Ovary (tissue), 9 donors: ENCODE measurements around the gene SETD1A. TPM values are rescaled to one million over a fixed set of nuclear protein-coding genes. Genes with fewer than 3 reads are reported as not detected.
A peak's percentile ranks its signal among the peaks of the same experiment; 100 is the strongest.

Source experiments
- DNase-seq, 5 donors: peaks; one replicate each; pipeline ENCODE4 v3.0.0-alpha.2; 2019 to 2020
- H3K27ac ChIP-seq, 2 donors: fragments of 200-600 bp; one replicate each; pipeline versions ENCODE4 v1.5.1 to v1.8.0; 2019 to 2022
- H3K27me3 ChIP-seq: fragments of 200-600 bp; one replicate; pipeline ENCODE4 v1.8.0; 2022
- H3K36me3 ChIP-seq: fragments of 200-600 bp; sonication (generic); one replicate; pipeline ENCODE4 v1.5.1; 2019
- H3K4me1 ChIP-seq: one replicate; pipeline ENCODE4 v1.8.1; 2013; ENCODE audit warnings: mild to moderate bottlenecking, moderate library complexity; ENCODE audit not compliant: insufficient read depth
- H3K4me3 ChIP-seq: fragments of 200-600 bp; sonication (generic); one replicate; pipeline ENCODE4 v1.5.1; 2017
- H3K9me3 ChIP-seq, 2 donors: fragments of 200-600 bp in 1 of 2; sonication (generic) in 1 of 2; one replicate each; pipeline versions ENCODE4 v1.5.1 to v1.8.1; 2013 to 2019; ENCODE audit warnings: mild to moderate bottlenecking in 1 of 2, moderate library complexity in 1 of 2
- CTCF ChIP-seq, 3 donors: fragments of 450-650 bp in 2 of 3; fragments of 200-600 bp in 1 of 3; IDR thresholded peaks; one replicate each; pipeline versions ENCODE4 v1.5.1 to v1.8.0; 2016 to 2022; ENCODE audit warnings: antibody characterized with exemption in 3 of 3, mild to moderate bottlenecking in 1 of 3
- EP300 ChIP-seq: sonication (generic); formaldehyde crosslinking; IDR thresholded peaks from one replicate; pipeline ENCODE4 v1.6.1; 2017; ENCODE audit warnings: antibody characterized with exemption
- POLR2A ChIP-seq: fragments of 450-650 bp; IDR thresholded peaks from one replicate; pipeline ENCODE4 v1.6.1; 2017; ENCODE audit warnings: antibody characterized with exemption, mild to moderate bottlenecking, moderate library complexity
- WGBS, 3 donors: extraction: QIAGEN DNeasy Blood & Tissue Kit in 1 of 3; methylation state at CpG; one replicate each; pipeline versions ENCODE4 v1.1.5 to v1.1.7; 2013 to 2017; 5-methylcytosine and 5-hydroxymethylcytosine counted together
- intact Hi-C, 4 donors: fragments of 100-400 bp; cut with DNase I; formaldehyde crosslinking; loops; one replicate each; pipeline versions ENCODE4 v1.11.0 to v1.15.1; 2022 to 2023
- polyA plus RNA-seq, 2 donors: library from polyadenylated mRNA; stranded (reverse); fragments of 200-250 nt in 1 of 2; fragments of 350-450 nt in 1 of 2; fragmentation: Illumina TruSeq in 1 of 2; extraction: RNeasy Lipid Tissue Mini Kit (QIAGEN cat#74804) in 1 of 2; gene quantifications; one replicate each; pipeline ENCODE4 v1.2.3, GENCODE V29; 2013 to 2014
- small RNA-seq: library from RNA; depleted of rRNA; stranded (forward); fragments of <200 nt; gene quantifications from one replicate; pipeline ENCODE3, GENCODE V24; 2016
- total RNA-seq, 7 donors: library from RNA; depleted of rRNA in 2 of 7; stranded (reverse); fragments of >200 nt in 2 of 7; fragmentation: NEBNext Ultra II Directional in 3 of 7; extraction: Animal tissue kit (Norgen Biotek cat#: 25700) in 3 of 7; gene quantifications; one replicate each; pipeline versions ENCODE4 v1.1.0 to v1.2.4, GENCODE V29; 2016 to 2023
- donor health status: DM: no; HTN: no; CAD: no; lungs with moderate emphysema.
- donor health status: DM: no; HTN: no; CAD: no.
- donor health status: Bipolar disorder and iron deficiency.
- donor health status: DM: yes; HTN: yes; CAD: no.
- donor health status: DM: no; HTN: no; CAD: no.
- donor health status: DM: yes; HTN: yes; CAD: no.

SETD1A gene
- total and polyA plus RNA-seq, 9 donors = 5.0 to 31.8 (median 24.7) TPM

GRCh38 chr16:31032736-31033708, 75.5 kb downstream of the SETD1A start, which contains the start of gene STX4:
Gene STX4 (plus strand): TSS chr16:31033558. CDS start chr16:31033806, 248 bp downstream.
- peaks cover 6% of the 10 kb centered on the region for H3K4me1 ChIP-seq
- WGBS, 3 donors = 0 to 1% (median 0%) methylated on average over 64 to 75 of the region's 75 CpGs
- intact Hi-C loops = loop anchor here in 1 of 4 donors (10.0 kb wide), 1 partner anchor 48 kb away; the partner anchor contains the start of gene HSD3B7
- H3K4me3 ChIP-seq = peak within 1 kb of the TSS; percentile 76
- H3K36me3 ChIP-seq = no peaks in the 10 kb centered on the region
- peak within 1 kb of the TSS; percentile 86 to 97 for H3K27ac ChIP-seq
- DNase-seq = peak; percentile 98 to 99 (median 98)
- H3K27me3 ChIP-seq = no peaks in the 10 kb centered on the region
- TF ChIP-seq CTCF (IDR thresholded peaks at IDR 0.05) (peak in 1 of 3 donors; percentile 11), EP300 (peak; percentile 83), POLR2A (peak; percentile 62)
- H3K9me3 ChIP-seq = no peaks in the 10 kb centered on the region

GRCh38 chr16:31033709-31034492, 76.3 kb downstream of the SETD1A start:
- Histone ChIP-seq H3K4me1 (peaks cover 6% of the 10 kb centered on the region), H3K27me3 (no peaks in the 10 kb centered on the region), H3K36me3 (no peaks in the 10 kb centered on the region), H3K9me3 (no peaks in the 10 kb centered on the region), H3K4me3 (peak overlapping the region; percentile 76), H3K27ac (peak overlapping the region; percentile 86 to 97)
- TF ChIP-seq CTCF (IDR thresholded peaks at IDR 0.05) (no peak), EP300 (no peak), POLR2A (peak; percentile 13)
- peak; percentile 89 to 93 (median 92) for DNase-seq
- WGBS, 3 donors = 0 to 1% (median 0%) methylated on average over 47 of the region's 47 CpGs
- intact Hi-C loops = loop anchor here in 1 of 4 donors (10.0 kb wide), 1 partner anchor 49 kb away; the partner anchor contains the start of gene HSD3B7

Small RNA genes lying within 50 kb of the gene (small RNA-seq; reads per million reads assigned to genes)
- not detected for gene AC135048.1

Other genes starting within 250 kb of the SETD1A start
- 10 to 100 TPM; 14.2 to 41.6 (median 21.0) TPM for gene PHKG2, start 209.3 kb upstream of the SETD1A start, total RNA-seq
- gene PHKG2, start 209.3 kb upstream of the SETD1A start, polyA plus RNA-seq = 10 to 100 TPM; 13.1 to 20.6 TPM
- gene CFAP119, start 195.7 kb upstream of the SETD1A start, total RNA-seq = 10 to 100 TPM in 1 of 7 donors, 1 to 10 TPM in 6; 1.2 to 27.0 (median 5.1) TPM
- gene CFAP119, start 195.7 kb upstream of the SETD1A start, polyA plus RNA-seq = 1 to 10 TPM; 2.1 to 4.6 TPM
- 100 to 1,000 TPM in 3 of 7 donors, 10 to 100 TPM in 4; 74.4 to 143 (median 94.3) TPM for gene RNF40, start 195.4 kb upstream of the SETD1A start, total RNA-seq
- 100 to 1,000 TPM in 1 of 2 donors, 10 to 100 TPM in 1; 67.2 to 110 TPM for gene RNF40, start 195.4 kb upstream of the SETD1A start, polyA plus RNA-seq
- gene ZNF629, start 170.5 kb upstream of the SETD1A start, total RNA-seq = 10 to 100 TPM in 6 of 7 donors, 1 to 10 TPM in 1; 9.4 to 26.3 (median 21.9) TPM
- 10 to 100 TPM in 1 of 2 donors, 1 to 10 TPM in 1; 8.2 to 12.4 TPM for gene ZNF629, start 170.5 kb upstream of the SETD1A start, polyA plus RNA-seq
- gene BCL7C, start 63.7 kb upstream of the SETD1A start, total RNA-seq = 10 to 100 TPM; 34.4 to 54.8 (median 49.0) TPM
- 10 to 100 TPM; 13.3 to 44.1 TPM for gene BCL7C, start 63.7 kb upstream of the SETD1A start, polyA plus RNA-seq
- gene CTF1, start 61.1 kb upstream of the SETD1A start, total RNA-seq = 10 to 100 TPM in 5 of 7 donors, 1 to 10 TPM in 2; 7.0 to 22.4 (median 14.4) TPM
- 10 to 100 TPM in 1 of 2 donors, 1 to 10 TPM in 1; 7.9 to 16.2 TPM for gene CTF1, start 61.1 kb upstream of the SETD1A start, polyA plus RNA-seq
- gene FBXL19, start 34.2 kb upstream of the SETD1A start, total RNA-seq = 10 to 100 TPM; 10.2 to 24.3 (median 15.4) TPM
- 10 to 100 TPM in 1 of 2 donors, 1 to 10 TPM in 1; 1.6 to 12.4 TPM for gene FBXL19, start 34.2 kb upstream of the SETD1A start, polyA plus RNA-seq
- gene ORAI3, start 8.7 kb upstream of the SETD1A start, total RNA-seq = 10 to 100 TPM; 21.5 to 30.8 (median 24.1) TPM
- 10 to 100 TPM; 26.0 to 27.5 TPM for gene ORAI3, start 8.7 kb upstream of the SETD1A start, polyA plus RNA-seq
- gene HSD3B7, start 27.5 kb downstream of the SETD1A start, total RNA-seq = 10 to 100 TPM in 4 of 7 donors, 1 to 10 TPM in 3; 8.0 to 24.5 (median 10.5) TPM
- gene HSD3B7, start 27.5 kb downstream of the SETD1A start, polyA plus RNA-seq = 1 to 10 TPM; 3.9 to 8.0 TPM
- gene STX1B, start 52.9 kb downstream of the SETD1A start, total RNA-seq = 1 to 10 TPM in 4 of 7 donors, under 1 TPM in 3; 0.34 to 1.5 (median 1.0) TPM
- under 1 TPM; 0.36 to 0.57 TPM for gene STX1B, start 52.9 kb downstream of the SETD1A start, polyA plus RNA-seq
- 10 to 100 TPM; 26.2 to 73.8 (median 59.2) TPM for gene STX4, start 75.8 kb downstream of the SETD1A start, total RNA-seq
- 10 to 100 TPM; 34.4 to 53.7 TPM for gene STX4, start 75.8 kb downstream of the SETD1A start, polyA plus RNA-seq
- 1 to 10 TPM; 4.2 to 7.4 (median 5.7) TPM for gene ZNF668, start 116.5 kb downstream of the SETD1A start, total RNA-seq
- gene ZNF668, start 116.5 kb downstream of the SETD1A start, polyA plus RNA-seq = 1 to 10 TPM; 1.3 to 6.7 TPM
- gene ZNF646, start 116.7 kb downstream of the SETD1A start, total RNA-seq = 10 to 100 TPM; 12.4 to 16.3 (median 14.8) TPM
- gene ZNF646, start 116.7 kb downstream of the SETD1A start, polyA plus RNA-seq = 10 to 100 TPM in 1 of 2 donors, 1 to 10 TPM in 1; 2.3 to 12.0 TPM
- gene PRSS53, start 131.2 kb downstream of the SETD1A start, total RNA-seq = 1 to 10 TPM; 1.1 to 2.9 (median 1.5) TPM
- gene PRSS53, start 131.2 kb downstream of the SETD1A start, polyA plus RNA-seq = 1 to 10 TPM in 1 of 2 donors, under 1 TPM in 1; 0.30 to 1.4 TPM
- 100 to 1,000 TPM in 1 of 7 donors, 10 to 100 TPM in 6; 72.1 to 114 (median 84.5) TPM for gene VKORC1, start 137.0 kb downstream of the SETD1A start, total RNA-seq
- 100 to 1,000 TPM; 117 to 141 TPM for gene VKORC1, start 137.0 kb downstream of the SETD1A start, polyA plus RNA-seq
- gene BCKDK, start 150.6 kb downstream of the SETD1A start, total RNA-seq = 10 to 100 TPM; 34.1 to 51.9 (median 40.5) TPM
- gene BCKDK, start 150.6 kb downstream of the SETD1A start, polyA plus RNA-seq = 10 to 100 TPM; 18.6 to 29.2 TPM
- 100 to 1,000 TPM in 4 of 7 donors, 10 to 100 TPM in 3; 71.5 to 129 (median 105) TPM for gene KAT8, start 159.9 kb downstream of the SETD1A start, total RNA-seq
- 10 to 100 TPM; 66.4 to 87.0 TPM for gene KAT8, start 159.9 kb downstream of the SETD1A start, polyA plus RNA-seq
- gene PRSS8, start 178.0 kb downstream of the SETD1A start, total RNA-seq = 10 to 100 TPM in 1 of 7 donors, 1 to 10 TPM in 4, not detected in 2; 1.4 to 47.0 (median 2.4) TPM
- gene PRSS8, start 178.0 kb downstream of the SETD1A start, polyA plus RNA-seq = under 1 TPM in 1 of 2 donors, not detected in 1; 0.05 TPM
- 1 to 10 TPM in 4 of 7 donors, under 1 TPM in 2, not detected in 1; 0.28 to 2.1 (median 1.3) TPM for gene PRSS36, start 192.3 kb downstream of the SETD1A start, total RNA-seq
- under 1 TPM in 1 of 2 donors, not detected in 1; 0.96 TPM for gene PRSS36, start 192.3 kb downstream of the SETD1A start, polyA plus RNA-seq
- 100 to 1,000 TPM in 5 of 7 donors, 10 to 100 TPM in 2; 62.2 to 436 (median 355) TPM for gene FUS, start 222.4 kb downstream of the SETD1A start, total RNA-seq
- 100 to 1,000 TPM; 309 to 469 TPM for gene FUS, start 222.4 kb downstream of the SETD1A start, polyA plus RNA-seq
- gene PYCARD, start 245.0 kb downstream of the SETD1A start, total RNA-seq = 10 to 100 TPM in 6 of 7 donors, 1 to 10 TPM in 1; 9.4 to 35.8 (median 20.2) TPM
- gene PYCARD, start 245.0 kb downstream of the SETD1A start, polyA plus RNA-seq = 10 to 100 TPM in 1 of 2 donors, 1 to 10 TPM in 1; 1.8 to 28.1 TPM